ENCODE measurements around the gene SLC2A14. TPM values are rescaled to one million over a fixed set of nuclear protein-coding genes. Genes with fewer than 3 reads are reported as not detected.

Gene SLC2A14
- total RNA-seq = not detected in 2 replicates

DNA sequence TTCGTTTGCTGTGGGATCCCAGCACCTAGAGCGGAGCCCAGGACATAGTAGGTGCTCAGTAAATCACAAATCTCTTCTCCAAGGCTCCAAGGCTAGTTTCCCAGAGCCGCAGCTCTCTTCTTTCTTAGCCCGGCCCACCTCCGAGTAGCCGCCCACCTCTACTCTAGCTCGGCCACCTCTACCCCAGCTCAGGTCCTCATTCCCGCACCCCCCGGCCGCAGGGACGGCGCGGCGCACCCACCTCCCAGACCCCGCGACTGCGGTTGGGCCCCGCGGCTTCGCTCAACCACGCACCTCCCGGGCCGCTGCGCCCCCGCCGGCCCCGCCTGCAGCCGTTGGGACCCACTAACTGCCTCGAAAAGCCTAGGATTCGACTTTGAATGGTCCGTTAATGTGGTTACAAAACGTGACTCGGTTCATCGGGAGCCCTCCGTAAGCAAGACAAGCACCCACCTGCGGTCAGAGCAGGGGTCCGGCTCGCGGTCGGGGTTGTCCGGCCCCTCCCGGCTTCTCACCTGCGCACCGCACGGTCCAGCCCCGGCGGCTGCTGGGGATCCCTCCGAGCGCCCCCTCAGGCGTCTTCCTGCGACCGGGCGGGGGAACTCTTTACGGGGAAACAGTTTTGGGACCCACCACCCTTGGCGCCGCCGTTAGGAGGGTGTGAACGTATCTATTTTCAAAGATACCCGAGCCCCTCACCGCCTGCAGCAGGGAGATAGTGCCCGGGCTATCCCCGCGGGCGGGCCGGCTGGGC lies at the start of gene SLC2A14:
Gene SLC2A14 (minus strand): TSS at position 350 of the 754 bp plus-strand sequence. CDS start 3,035 bp downstream, outside the sequence.

DNA sequence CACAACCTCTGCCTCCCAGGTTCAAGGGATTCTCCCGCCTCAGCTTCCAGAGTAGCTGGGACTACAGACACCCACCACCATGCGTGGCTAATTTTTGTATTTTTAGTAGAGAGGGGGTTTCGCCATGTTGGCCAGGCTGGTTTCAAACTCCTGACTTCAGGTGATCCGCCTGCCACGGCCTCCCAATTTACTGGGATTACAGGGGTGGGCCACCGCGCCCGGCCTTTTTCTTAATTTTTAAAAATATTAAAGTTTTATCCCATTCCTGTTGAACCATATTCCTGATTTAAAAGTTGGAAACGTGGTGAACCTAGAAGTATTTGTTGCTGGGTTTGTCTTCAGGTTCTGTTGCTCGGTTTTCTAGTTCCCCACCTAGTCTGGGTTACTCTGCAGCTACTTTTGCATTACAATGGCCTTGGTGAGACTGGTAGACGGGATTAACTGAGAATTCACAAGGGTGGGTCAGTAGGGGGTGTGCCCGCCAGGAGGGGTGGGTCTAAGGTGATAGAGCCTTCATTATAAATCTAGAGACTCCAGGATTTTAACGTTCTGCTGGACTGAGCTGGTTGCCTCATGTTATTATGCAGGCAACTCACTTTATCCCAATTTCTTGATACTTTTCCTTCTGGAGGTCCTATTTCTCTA lies 83.7 kb downstream of the SLC2A14 start, which contains the start of gene NANOG:
Gene NANOG (plus strand): TSS at position 519 of the 645 bp plus-strand sequence. CDS start 213 bp downstream, outside the sequence.

Other genes starting within 250 kb of the SLC2A14 start
- gene APOBEC1, start 207.0 kb downstream of the SLC2A14 start, total RNA-seq = not detected in 2 replicates
- not detected in 2 replicates for gene GDF3, start 177.1 kb downstream of the SLC2A14 start, total RNA-seq
- not detected in 2 replicates for gene DPPA3, start 161.5 kb downstream of the SLC2A14 start, total RNA-seq
- not detected in 2 replicates for gene CLEC4C, start 125.5 kb downstream of the SLC2A14 start, total RNA-seq
- not detected in 2 replicates for gene NANOGNB, start 107.7 kb downstream of the SLC2A14 start, total RNA-seq
- gene NANOG, start 83.5 kb downstream of the SLC2A14 start, total RNA-seq = not detected in 2 replicates
- 80.4 and 148 TPM in 2 replicates for gene SLC2A3, start 63.3 kb upstream of the SLC2A14 start, total RNA-seq
- gene FOXJ2, start 159.8 kb upstream of the SLC2A14 start, total RNA-seq = 3.5 and 3.7 TPM in 2 replicates
- gene C3AR1, start 193.4 kb upstream of the SLC2A14 start, total RNA-seq = 0.14 and 0.18 TPM in 2 replicates
- 29.9 and 32.0 TPM in 2 replicates for gene NECAP1, start 209.4 kb upstream of the SLC2A14 start, total RNA-seq